AG09319 (cell line): ENCODE results near the gene FRAS1.

Experiments
- DNase-seq: peaks from one replicate; pipeline ENCODE4 v3.0.0-alpha.2; 2010; ENCODE audit warnings: low read depth; ENCODE audit errors: extremely low read depth
- CTCF ChIP-seq: IDR thresholded peaks from 2 replicates; pipeline ENCODE4 v1.5.1; 2011; ENCODE audit warnings: low read depth, mild to moderate bottlenecking, inconsistent platforms, low read length, moderate library complexity

Gene FRAS1

GRCh38 chr4:78551420-78552351, 494.6 kb downstream of the FRAS1 start, which contains the start of gene ANXA3:
ANXA3 (plus strand) TSS chr4:78551770; CDS start chr4:78554474, 2,704 bp downstream.
- no peak for TF ChIP-seq CTCF
- DNase-seq: no peak

GRCh38 chr4:78552389-78553042, 495.4 kb downstream of the FRAS1 start:
- no peak for DNase-seq
- no peak for TF ChIP-seq CTCF

- no peak for DNase-seq
- no peak for TF ChIP-seq CTCF
Observed at GRCh38 chr4:78553043-78553396, 495.9 kb downstream of the FRAS1 start.

GRCh38 chr4:78553529-78554060, 496.5 kb downstream of the FRAS1 start:
- DNase-seq: no peak
- no peak for TF ChIP-seq CTCF

- TF ChIP-seq CTCF: no peak
- no peak for DNase-seq
Observed at GRCh38 chr4:78556665-78557064, 499.5 kb downstream of the FRAS1 start.

GRCh38 chr4:78557841-78558240, 500.7 kb downstream of the FRAS1 start:
- TF ChIP-seq CTCF: no peak
- DNase-seq: no peak

GRCh38 chr4:78558410-78558809, 501.3 kb downstream of the FRAS1 start:
- TF ChIP-seq CTCF: no peak
- DNase-seq: no peak
